Measurements from ENCODE around the gene HLTF.

- TF ChIP-seq CTCF (IDR thresholded peaks at IDR 0.05): no peak
- TF ChIP-seq POLR2A (IDR thresholded peaks at IDR 0.05; ENCODE audit: low read depth): no peak
- TF ChIP-seq POLR2AphosphoS5 (IDR thresholded peaks at IDR 0.05): peak; percentile 28 to 32
Measured at GRCh38 chr3:149010504-149010951, 75.8 kb downstream of the HLTF start.

All from esophagus muscularis mucosa (tissue), 3 donors.